ENCODE measurements around the gene MBD3L2.

MBD3L2 gene

GRCh38 chr19:7063764-7064418 is 14.8 kb downstream of the MBD3L2 start:
- DNase-seq, result no peak

- DNase-seq, result peak; percentile 36
These were observed 18.0 kb downstream of the MBD3L2 start for GRCh38 chr19:7067122-7067521.

DNA sequence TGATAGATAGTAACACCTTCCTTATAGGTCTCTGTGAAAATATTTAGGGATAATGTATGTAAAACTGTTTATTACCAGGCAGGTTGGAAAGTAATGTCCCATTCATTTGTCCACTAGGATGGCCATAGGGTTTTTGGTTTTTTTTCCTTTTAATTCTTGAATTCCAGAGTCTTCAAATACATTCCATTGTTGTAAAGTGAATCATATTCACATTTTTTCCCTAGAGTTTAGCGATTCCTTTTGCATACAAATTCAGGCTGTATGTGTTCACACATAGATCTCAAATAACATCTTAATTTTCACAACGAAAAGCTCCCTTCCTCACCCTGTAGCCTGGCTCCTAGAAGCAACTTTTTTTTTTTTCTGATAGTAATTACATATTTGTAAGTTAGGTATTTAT is 18.6 kb downstream of the MBD3L2 start:
- DNase-seq, result no peak

GRCh38 chr19:7068599-7068998 is 19.5 kb downstream of the MBD3L2 start:
- DNase-seq, result no peak

GRCh38 chr19:7069042-7069903 is 20.2 kb downstream of the MBD3L2 start, which contains the start of gene ZNF557:
Gene ZNF557, plus strand, starts transcription at chr19:7069703. Its CDS starts 5,372 bp downstream, at chr19:7075075.
- peak; percentile 97 for DNase-seq

GRCh38 chr19:7069904-7070226 is 20.7 kb downstream of the MBD3L2 start:
- DNase-seq, result no peak

DNA sequence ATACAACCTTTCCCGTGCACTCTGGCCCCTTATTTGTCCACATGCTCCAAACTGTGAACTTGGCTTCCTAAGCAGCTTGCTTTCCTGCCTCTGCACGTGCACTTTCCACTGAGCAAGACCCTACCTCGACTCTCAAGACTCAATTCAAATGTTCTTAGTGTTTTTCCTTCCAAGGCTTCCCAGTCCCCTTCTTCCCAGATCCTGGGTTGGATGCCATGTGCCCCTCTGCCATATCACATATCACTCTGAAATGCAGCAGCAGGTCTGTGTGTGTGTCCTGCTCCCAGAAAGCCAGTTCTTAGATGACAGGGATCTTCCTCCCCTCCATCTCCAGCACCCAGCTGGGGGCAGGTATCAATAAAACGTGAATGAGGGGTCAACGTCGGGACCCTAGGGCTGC is 23.4 kb downstream of the MBD3L2 start:
- DNase-seq, result no peak

DNA sequence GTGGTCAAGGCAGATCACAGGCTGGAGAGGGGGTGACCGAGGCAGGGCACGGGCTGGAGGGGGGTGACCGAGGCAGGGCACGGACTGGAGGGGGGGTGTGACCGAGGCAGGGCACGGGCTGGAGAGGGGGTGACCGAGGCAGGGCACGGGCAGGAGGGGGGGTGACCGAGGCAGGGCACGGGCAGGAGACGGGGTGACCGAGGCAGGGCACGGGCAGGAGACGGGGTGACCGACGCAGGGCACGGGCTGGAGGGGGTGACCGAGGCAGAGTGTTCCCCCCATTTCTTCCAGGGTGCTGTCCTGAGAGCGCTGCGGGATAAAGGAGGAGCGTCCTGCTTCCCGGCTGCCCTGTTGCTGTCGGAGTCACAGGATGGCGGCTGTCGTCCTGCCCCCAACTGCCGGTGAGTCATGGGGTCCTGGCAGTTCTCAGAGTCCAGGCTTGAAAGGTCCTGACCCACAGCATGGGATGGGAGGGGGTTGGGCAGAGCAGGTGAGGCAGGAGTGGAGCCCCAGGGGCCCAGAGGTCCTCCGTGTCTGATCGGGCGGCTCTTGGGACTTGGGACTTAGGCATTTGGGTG is 25.7 kb downstream of the MBD3L2 start:
- DNase-seq, result no peak

GRCh38 chr19:7076151-7076550 is 27.0 kb downstream of the MBD3L2 start:
- DNase-seq, result no peak

- peak; percentile 26 for DNase-seq
These were observed 28.9 kb downstream of the MBD3L2 start for GRCh38 chr19:7078008-7078407.

DNA sequence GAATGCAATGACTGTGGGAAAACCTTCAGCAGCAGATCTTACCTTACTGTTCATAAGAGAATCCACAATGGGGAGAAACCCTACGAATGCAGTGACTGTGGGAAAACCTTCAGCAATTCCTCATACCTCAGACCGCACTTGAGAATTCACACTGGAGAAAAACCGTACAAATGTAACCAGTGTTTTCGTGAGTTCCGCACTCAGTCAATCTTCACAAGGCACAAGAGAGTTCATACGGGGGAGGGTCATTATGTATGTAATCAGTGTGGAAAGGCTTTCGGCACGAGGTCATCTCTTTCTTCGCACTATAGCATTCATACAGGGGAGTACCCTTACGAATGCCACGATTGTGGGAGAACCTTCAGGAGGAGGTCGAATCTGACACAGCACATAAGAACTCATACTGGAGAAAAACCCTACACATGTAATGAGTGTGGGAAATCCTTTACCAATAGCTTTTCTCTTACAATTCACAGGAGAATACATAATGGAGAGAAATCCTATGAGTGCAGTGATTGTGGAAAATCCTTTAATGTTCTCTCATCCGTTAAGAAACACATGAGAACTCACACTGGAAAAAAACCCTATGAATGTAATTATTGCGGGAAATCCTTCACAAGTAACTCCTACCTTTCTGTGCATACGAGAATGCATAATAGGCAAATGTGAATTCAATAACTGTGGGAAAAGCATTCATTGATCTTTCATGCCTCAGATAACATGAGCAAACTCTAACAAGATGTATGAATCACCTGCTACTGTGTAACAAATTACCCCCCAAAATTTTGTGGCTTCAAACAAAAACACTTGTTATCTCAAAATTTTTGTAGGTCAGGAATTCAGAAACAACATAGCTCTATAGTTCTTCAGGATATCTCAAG is 34.2 kb downstream of the MBD3L2 start:
- peak; percentile 35 for DNase-seq

DNA sequence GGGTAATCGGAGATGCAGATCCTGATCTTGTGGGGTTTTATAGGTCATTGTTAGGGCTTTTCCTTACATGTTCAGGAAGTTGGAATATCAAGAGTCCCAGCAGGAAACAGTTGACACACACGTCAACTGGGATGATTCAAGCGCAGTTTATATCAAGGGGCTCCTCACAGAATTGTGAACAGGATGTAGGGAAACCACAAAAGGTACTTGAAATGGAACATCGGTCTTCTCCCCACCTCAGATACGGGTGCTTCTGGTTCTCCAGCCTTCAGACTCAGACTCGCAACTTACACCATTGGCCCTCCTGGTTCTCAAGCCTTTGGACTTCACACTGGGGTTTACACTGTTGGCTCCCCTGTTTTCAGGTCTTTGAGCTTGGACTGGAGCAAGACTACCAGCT is 39.9 kb downstream of the MBD3L2 start:
- DNase-seq, result no peak

DNA sequence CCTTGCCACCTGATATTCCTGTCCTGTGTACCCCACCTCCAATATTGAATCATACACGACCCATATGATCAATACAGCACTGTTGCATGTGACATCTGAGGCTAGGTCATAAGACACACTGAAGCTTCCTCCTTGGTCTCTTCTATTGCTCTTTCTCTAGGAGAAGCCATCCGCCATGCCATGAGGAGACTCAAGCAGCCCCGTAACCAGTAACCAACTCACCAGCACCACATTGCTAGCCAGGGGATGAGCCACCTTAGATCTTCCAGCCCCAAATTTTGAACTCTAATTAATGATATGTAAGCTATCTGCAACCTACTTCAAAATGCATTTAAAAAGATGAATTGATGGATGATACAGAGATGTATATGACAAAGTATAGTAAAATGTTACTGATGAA is 49.0 kb downstream of the MBD3L2 start:
- DNase-seq, result no peak

- DNase-seq, result peak; percentile 95
These were observed 49.8 kb downstream of the MBD3L2 start for GRCh38 chr19:7098701-7099596.

DNA sequence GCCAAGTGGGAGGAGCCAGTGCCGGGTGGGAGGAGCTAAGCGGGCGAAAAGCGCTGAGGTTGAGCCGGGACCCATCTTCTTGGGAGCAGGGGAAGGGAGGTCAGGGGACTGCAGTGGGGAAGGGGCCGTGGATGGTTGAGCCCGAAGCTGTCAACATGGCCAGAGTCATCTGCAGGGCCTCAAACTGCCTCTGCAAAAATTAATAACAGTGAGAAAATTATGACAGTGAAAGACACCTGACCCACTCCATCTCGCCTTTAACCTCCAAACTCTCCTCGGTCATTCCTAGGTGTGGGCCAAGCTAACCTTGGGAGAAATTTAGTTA is 50.4 kb downstream of the MBD3L2 start:
- no peak for DNase-seq

Measured in MV-4-11 (cell line).